HEK293 (cell line): ENCODE data around the gene DUSP12.

Experiments used
- GLIS1 ChIP-seq: fragments of 450-650 bp; formaldehyde crosslinking; IDR thresholded peaks from 2 replicates; pipeline ENCODE4 v1.5.1; 2016; ENCODE audit warnings: missing biosample characterization, missing genetic modification characterization
- KLF1 ChIP-seq: fragments of 450-650 bp; formaldehyde crosslinking; IDR thresholded peaks from 2 replicates; pipeline ENCODE4 v1.5.1; 2016; ENCODE audit warnings: missing biosample characterization, missing genetic modification characterization
- KLF16 ChIP-seq: fragments of 450-650 bp; formaldehyde crosslinking; IDR thresholded peaks from 2 replicates; pipeline ENCODE4 v1.5.1; 2017; ENCODE audit warnings: missing biosample characterization, missing genetic modification characterization
- OSR2 ChIP-seq: fragments of 450-650 bp; formaldehyde crosslinking; IDR thresholded peaks from 2 replicates; pipeline ENCODE4 v1.5.1; 2016; ENCODE audit warnings: missing biosample characterization, missing genetic modification characterization
- SCRT2 ChIP-seq: fragments of 450-650 bp; formaldehyde crosslinking; IDR thresholded peaks from 2 replicates; pipeline ENCODE4 v1.5.1; 2016; ENCODE audit warnings: missing biosample characterization, missing genetic modification characterization
- SP2 ChIP-seq: fragments of 450-650 bp; formaldehyde crosslinking; IDR thresholded peaks from 2 replicates; pipeline ENCODE4 v1.5.1; 2016; ENCODE audit warnings: missing biosample characterization, missing genetic modification characterization
- SP7 ChIP-seq: fragments of 450-650 bp; formaldehyde crosslinking; IDR thresholded peaks from 2 replicates; pipeline ENCODE4 v1.5.1; 2016; ENCODE audit warnings: missing biosample characterization, missing genetic modification characterization
- ZNF223 ChIP-seq: fragments of 450-650 bp; formaldehyde crosslinking; IDR thresholded peaks from 2 replicates; pipeline ENCODE4 v1.5.1; 2016; ENCODE audit warnings: missing biosample characterization, missing genetic modification characterization
- ZNF302 ChIP-seq: fragments of 450-650 bp; formaldehyde crosslinking; IDR thresholded peaks from 2 replicates; pipeline ENCODE4 v1.5.1; 2016; ENCODE audit warnings: missing biosample characterization, missing genetic modification characterization, low read depth
- ZNF394 ChIP-seq: fragments of 450-650 bp; formaldehyde crosslinking; IDR thresholded peaks from 2 replicates; pipeline ENCODE4 v1.5.1; 2016; ENCODE audit warnings: missing biosample characterization, missing genetic modification characterization, mild to moderate bottlenecking, moderate library complexity, borderline replicate concordance
- ZNF530 ChIP-seq: fragments of 450-650 bp; formaldehyde crosslinking; IDR thresholded peaks from 2 replicates; pipeline ENCODE4 v1.5.1; 2016; ENCODE audit warnings: low read depth, missing biosample characterization, missing genetic modification characterization
- ZNF549 ChIP-seq: fragments of 450-650 bp; IDR thresholded peaks from 2 replicates; pipeline ENCODE4 v1.5.1; 2018; ENCODE audit warnings: missing biosample characterization, missing genetic modification characterization, mild to moderate bottlenecking, inconsistent platforms, moderate library complexity
- ZNF561 ChIP-seq: fragments of 450-650 bp; IDR thresholded peaks from 2 replicates; pipeline ENCODE4 v1.5.1; 2018; ENCODE audit warnings: missing biosample characterization, missing genetic modification characterization, borderline replicate concordance
- ZNF624 ChIP-seq: fragments of 450-650 bp; formaldehyde crosslinking; IDR thresholded peaks from 2 replicates; pipeline ENCODE4 v1.5.1; 2017; ENCODE audit warnings: missing biosample characterization, missing genetic modification characterization
- ZNF629 ChIP-seq: fragments of 450-650 bp; formaldehyde crosslinking; IDR thresholded peaks from 2 replicates; pipeline ENCODE4 v1.5.1; 2017; ENCODE audit warnings: missing biosample characterization, missing genetic modification characterization
- TF ChIP-seq, protein P1 (sequence below): fragments of 450-650 bp; formaldehyde crosslinking; IDR thresholded peaks from 2 replicates; pipeline ENCODE4 v1.5.1; 2016; ENCODE audit warnings: missing biosample characterization, missing genetic modification characterization
- TF ChIP-seq, protein P2 (sequence below): fragments of 450-650 bp; formaldehyde crosslinking; IDR thresholded peaks from 2 replicates; pipeline ENCODE4 v1.5.1; 2016; ENCODE audit warnings: missing biosample characterization, missing genetic modification characterization
- TF ChIP-seq, protein P3 (sequence below): fragments of 450-650 bp; formaldehyde crosslinking; IDR thresholded peaks from 2 replicates; pipeline ENCODE4 v1.5.1; 2016; ENCODE audit warnings: missing biosample characterization, missing genetic modification characterization
- TF ChIP-seq, protein P4 (sequence below): fragments of 450-650 bp; formaldehyde crosslinking; optimal IDR thresholded peaks from 2 replicates; pipeline ENCODE3; 2016; ENCODE audit warnings: missing biosample characterization, mild to moderate bottlenecking, missing genetic modification characterization
- TF ChIP-seq, protein P5 (sequence below): sonication (generic); formaldehyde crosslinking; IDR thresholded peaks from 2 replicates; pipeline ENCODE4 v1.8.1; 2022; ENCODE audit warnings: mild to moderate bottlenecking, moderate library complexity, missing genetic modification reagents
- TF ChIP-seq, protein P6 (sequence below): fragments of 450-650 bp; formaldehyde crosslinking; conservative IDR thresholded peaks from 2 replicates; pipeline ENCODE4 v1.5.1; 2016; ENCODE audit warnings: low read depth, missing biosample characterization, missing genetic modification characterization
- TF ChIP-seq, protein P7 (sequence below): fragments of 450-650 bp; formaldehyde crosslinking; IDR thresholded peaks from 2 replicates; pipeline ENCODE4 v1.5.1; 2016; ENCODE audit warnings: missing biosample characterization, missing genetic modification characterization

DUSP12 gene

DNA sequence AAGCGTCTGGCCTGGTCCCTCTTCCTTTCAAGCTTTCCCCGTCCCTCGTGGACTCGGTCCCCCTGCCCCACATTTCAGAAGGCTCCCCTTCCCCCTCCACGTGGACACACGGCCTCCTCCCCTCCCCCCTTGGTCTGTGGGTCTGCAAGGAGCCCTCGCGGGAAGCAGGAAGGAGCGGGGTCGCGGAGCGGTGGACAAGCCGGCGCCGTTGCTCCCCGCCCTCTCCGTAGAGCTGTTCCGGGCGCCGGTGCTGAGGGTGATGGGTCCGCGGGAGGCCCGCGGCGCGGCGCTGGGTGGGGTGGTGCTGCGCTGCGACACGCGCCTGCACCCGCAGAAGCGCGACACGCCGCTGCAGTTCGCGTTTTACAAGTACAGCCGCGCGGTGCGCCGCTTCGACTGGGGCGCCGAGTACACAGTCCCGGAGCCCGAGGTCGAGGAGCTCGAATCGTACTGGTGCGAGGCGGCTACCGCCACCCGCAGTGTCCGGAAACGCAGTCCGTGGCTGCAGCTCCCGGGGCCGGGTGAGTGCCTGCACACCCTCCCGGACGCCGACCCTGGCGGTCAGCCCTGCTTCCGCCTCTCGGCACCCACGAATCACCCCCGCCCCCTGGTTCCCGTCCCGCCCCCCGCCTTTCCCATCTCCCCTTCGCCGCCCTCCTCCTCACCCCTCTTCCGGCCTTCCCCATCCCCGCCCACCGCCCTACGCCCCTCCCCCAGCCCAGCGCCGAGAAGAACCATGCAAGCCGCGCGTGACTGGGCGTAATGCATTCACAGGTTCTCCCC lies 22.9 kb upstream of the DUSP12 start (continued):
- no peak for TF ChIP-seq ZNF530
- no peak for TF ChIP-seq ZNF549 (tag by site-specific recombination)
- TF ChIP-seq, protein P1, sequence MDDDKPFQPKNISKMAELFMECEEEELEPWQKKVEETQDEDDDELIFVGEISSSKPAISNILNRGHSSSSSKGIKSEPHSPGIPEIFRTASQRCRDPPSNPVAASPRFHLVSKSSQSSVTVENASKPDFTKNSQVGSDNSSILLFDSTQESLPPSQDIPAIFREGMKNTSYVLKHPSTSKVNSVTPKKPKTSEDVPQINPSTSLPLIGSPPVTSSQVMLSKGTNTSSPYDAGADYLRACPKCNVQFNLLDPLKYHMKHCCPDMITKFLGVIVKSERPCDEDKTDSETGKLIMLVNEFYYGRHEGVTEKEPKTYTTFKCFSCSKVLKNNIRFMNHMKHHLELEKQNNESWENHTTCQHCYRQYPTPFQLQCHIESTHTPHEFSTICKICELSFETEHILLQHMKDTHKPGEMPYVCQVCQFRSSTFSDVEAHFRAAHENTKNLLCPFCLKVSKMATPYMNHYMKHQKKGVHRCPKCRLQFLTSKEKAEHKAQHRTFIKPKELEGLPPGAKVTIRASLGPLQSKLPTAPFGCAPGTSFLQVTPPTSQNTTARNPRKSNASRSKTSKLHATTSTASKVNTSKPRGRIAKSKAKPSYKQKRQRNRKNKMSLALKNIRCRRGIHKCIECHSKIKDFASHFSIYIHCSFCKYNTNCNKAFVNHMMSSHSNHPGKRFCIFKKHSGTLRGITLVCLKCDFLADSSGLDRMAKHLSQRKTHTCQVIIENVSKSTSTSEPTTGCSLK: no peak
- 0 out of 2 replicates have a peak, but pooled peaks have one; percentile 25 for TF ChIP-seq ZNF394 (tag by site-specific recombination)
- TF ChIP-seq, protein P2, sequence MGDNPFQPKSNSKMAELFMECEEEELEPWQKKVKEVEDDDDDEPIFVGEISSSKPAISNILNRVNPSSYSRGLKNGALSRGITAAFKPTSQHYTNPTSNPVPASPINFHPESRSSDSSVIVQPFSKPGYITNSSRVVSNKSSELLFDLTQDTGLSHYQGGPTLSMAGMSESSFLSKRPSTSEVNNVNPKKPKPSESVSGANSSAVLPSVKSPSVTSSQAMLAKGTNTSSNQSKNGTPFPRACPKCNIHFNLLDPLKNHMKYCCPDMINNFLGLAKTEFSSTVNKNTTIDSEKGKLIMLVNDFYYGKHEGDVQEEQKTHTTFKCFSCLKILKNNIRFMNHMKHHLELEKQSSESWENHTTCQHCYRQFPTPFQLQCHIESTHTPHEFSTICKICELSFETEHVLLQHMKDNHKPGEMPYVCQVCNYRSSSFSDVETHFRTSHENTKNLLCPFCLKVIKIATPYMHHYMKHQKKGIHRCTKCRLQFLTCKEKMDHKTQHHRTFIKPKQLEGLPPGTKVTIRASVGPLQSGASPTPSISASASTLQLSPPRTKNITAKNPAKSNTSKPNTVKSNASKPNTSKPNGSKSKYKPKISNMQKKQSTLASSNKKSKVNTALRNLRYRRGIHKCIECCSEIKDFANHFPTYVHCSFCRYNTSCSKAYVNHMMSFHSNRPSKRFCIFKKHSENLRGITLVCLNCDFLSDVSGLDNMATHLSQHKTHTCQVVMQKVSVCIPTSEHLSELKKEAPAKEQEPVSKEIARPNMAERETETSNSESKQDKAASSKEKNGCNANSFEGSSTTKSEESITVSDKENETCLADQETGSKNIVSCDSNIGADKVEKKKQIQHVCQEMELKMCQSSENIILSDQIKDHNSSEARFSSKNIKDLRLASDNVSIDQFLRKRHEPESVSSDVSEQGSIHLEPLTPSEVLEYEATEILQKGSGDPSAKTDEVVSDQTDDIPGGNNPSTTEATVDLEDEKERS (tag by site-specific recombination): no peak
- TF ChIP-seq OSR2 (tag by site-specific recombination): peak; percentile 78
- TF ChIP-seq, protein P3, sequence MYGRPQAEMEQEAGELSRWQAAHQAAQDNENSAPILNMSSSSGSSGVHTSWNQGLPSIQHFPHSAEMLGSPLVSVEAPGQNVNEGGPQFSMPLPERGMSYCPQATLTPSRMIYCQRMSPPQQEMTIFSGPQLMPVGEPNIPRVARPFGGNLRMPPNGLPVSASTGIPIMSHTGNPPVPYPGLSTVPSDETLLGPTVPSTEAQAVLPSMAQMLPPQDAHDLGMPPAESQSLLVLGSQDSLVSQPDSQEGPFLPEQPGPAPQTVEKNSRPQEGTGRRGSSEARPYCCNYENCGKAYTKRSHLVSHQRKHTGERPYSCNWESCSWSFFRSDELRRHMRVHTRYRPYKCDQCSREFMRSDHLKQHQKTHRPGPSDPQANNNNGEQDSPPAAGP (tag by site-specific recombination): peak; percentile 49; the same call in 1 of the 2 replicates
- TF ChIP-seq GLIS1: peak; percentile 93
- TF ChIP-seq, protein P4, sequence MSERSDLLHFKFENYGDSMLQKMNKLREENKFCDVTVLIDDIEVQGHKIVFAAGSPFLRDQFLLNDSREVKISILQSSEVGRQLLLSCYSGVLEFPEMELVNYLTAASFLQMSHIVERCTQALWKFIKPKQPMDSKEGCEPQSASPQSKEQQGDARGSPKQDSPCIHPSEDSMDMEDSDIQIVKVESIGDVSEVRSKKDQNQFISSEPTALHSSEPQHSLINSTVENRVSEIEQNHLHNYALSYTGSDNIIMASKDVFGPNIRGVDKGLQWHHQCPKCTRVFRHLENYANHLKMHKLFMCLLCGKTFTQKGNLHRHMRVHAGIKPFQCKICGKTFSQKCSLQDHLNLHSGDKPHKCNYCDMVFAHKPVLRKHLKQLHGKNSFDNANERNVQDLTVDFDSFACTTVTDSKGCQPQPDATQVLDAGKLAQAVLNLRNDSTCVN: peak; percentile 95
- TF ChIP-seq SCRT2 (tag by site-specific recombination): no peak
- peak; percentile 61; the same call in 1 of the 2 replicates for TF ChIP-seq SP7 (tag by site-specific recombination)
- no peak for TF ChIP-seq ZNF624 (tag by site-specific recombination)
- TF ChIP-seq ZNF629 (tag by site-specific recombination): no peak
- TF ChIP-seq, protein P5, sequence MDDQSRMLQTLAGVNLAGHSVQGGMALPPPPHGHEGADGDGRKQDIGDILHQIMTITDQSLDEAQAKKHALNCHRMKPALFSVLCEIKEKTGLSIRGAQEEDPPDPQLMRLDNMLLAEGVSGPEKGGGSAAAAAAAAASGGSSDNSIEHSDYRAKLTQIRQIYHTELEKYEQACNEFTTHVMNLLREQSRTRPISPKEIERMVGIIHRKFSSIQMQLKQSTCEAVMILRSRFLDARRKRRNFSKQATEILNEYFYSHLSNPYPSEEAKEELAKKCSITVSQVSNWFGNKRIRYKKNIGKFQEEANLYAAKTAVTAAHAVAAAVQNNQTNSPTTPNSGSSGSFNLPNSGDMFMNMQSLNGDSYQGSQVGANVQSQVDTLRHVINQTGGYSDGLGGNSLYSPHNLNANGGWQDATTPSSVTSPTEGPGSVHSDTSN (CRISPR knock-in tag): peak; percentile 64; the same call in 1 of the 2 replicates
- TF ChIP-seq, protein P6, sequence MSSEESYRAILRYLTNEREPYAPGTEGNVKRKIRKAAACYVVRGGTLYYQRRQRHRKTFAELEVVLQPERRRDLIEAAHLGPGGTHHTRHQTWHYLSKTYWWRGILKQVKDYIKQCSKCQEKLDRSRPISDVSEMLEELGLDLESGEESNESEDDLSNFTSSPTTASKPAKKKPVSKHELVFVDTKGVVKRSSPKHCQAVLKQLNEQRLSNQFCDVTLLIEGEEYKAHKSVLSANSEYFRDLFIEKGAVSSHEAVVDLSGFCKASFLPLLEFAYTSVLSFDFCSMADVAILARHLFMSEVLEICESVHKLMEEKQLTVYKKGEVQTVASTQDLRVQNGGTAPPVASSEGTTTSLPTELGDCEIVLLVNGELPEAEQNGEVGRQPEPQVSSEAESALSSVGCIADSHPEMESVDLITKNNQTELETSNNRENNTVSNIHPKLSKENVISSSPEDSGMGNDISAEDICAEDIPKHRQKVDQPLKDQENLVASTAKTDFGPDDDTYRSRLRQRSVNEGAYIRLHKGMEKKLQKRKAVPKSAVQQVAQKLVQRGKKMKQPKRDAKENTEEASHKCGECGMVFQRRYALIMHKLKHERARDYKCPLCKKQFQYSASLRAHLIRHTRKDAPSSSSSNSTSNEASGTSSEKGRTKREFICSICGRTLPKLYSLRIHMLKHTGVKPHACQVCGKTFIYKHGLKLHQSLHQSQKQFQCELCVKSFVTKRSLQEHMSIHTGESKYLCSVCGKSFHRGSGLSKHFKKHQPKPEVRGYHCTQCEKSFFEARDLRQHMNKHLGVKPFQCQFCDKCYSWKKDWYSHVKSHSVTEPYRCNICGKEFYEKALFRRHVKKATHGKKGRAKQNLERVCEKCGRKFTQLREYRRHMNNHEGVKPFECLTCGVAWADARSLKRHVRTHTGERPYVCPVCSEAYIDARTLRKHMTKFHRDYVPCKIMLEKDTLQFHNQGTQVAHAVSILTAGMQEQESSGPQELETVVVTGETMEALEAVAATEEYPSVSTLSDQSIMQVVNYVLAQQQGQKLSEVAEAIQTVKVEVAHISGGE (tag by site-specific recombination): peak; percentile 92
- TF ChIP-seq KLF1 (tag by site-specific recombination): peak; percentile 66; the same call in 1 of the 2 replicates
- TF ChIP-seq, protein P7, sequence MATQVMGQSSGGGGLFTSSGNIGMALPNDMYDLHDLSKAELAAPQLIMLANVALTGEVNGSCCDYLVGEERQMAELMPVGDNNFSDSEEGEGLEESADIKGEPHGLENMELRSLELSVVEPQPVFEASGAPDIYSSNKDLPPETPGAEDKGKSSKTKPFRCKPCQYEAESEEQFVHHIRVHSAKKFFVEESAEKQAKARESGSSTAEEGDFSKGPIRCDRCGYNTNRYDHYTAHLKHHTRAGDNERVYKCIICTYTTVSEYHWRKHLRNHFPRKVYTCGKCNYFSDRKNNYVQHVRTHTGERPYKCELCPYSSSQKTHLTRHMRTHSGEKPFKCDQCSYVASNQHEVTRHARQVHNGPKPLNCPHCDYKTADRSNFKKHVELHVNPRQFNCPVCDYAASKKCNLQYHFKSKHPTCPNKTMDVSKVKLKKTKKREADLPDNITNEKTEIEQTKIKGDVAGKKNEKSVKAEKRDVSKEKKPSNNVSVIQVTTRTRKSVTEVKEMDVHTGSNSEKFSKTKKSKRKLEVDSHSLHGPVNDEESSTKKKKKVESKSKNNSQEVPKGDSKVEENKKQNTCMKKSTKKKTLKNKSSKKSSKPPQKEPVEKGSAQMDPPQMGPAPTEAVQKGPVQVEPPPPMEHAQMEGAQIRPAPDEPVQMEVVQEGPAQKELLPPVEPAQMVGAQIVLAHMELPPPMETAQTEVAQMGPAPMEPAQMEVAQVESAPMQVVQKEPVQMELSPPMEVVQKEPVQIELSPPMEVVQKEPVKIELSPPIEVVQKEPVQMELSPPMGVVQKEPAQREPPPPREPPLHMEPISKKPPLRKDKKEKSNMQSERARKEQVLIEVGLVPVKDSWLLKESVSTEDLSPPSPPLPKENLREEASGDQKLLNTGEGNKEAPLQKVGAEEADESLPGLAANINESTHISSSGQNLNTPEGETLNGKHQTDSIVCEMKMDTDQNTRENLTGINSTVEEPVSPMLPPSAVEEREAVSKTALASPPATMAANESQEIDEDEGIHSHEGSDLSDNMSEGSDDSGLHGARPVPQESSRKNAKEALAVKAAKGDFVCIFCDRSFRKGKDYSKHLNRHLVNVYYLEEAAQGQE (tag by site-specific recombination): peak; percentile 89
- no peak; the same call in 1 of the 2 replicates for TF ChIP-seq KLF16 (tag by site-specific recombination)
- peak; percentile 35; the same call in 1 of the 2 replicates for TF ChIP-seq ZNF561 (tag by site-specific recombination)
- peak; percentile 68; the same call in 1 of the 2 replicates for TF ChIP-seq ZNF223 (tag by site-specific recombination)
- TF ChIP-seq ZNF302 (tag by site-specific recombination): no peak
- TF ChIP-seq SP2 (tag by site-specific recombination): peak; percentile 74
